GM21360 (cell line): Measurements from ENCODE around the gene TBX6.

Experiments
- ATAC-seq: cut with Tn5 transposase; IDR thresholded peaks from one replicate; pipeline ENCODE4 v1.9.1; 2021; ENCODE audit warnings: mild to moderate bottlenecking, moderate library complexity; ENCODE audit not compliant: unreplicated experiment

The TBX6 gene

DNA sequence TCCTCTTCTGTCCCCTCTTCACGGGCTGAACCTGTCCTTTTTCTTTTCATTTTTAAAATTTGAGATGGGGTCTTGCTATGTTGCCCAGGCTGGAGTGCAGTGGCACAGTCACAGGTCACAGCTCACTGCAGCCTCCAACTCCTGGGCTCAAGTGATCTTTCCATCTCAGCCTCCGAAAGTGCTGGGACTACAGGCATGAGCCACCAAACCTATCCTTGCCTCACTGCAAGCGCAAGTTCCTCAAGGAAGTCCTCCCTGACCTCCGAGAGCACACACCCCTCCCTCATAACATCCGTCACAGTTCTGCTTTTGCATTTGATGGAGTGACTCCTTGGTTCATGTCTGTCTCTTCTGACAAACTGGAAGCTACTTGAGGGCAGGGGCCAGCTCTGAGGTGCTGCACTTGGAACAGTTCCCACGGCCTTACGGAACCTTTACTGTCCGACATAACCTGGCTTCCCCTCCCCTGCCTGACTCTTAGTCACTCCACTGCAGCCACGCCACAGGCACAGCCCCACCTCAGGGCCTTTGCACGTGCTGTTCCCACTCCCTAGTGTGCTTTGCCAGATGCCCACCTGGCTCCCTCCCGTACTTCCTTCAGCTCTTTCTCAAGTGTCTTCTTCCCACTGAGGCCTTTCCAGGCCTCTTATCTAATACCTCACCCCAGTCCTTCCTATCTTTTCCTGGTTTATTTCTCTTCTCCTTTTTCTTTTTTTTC lies 4.4 kb downstream of the TBX6 start:
- no peak for ATAC-seq

DNA sequence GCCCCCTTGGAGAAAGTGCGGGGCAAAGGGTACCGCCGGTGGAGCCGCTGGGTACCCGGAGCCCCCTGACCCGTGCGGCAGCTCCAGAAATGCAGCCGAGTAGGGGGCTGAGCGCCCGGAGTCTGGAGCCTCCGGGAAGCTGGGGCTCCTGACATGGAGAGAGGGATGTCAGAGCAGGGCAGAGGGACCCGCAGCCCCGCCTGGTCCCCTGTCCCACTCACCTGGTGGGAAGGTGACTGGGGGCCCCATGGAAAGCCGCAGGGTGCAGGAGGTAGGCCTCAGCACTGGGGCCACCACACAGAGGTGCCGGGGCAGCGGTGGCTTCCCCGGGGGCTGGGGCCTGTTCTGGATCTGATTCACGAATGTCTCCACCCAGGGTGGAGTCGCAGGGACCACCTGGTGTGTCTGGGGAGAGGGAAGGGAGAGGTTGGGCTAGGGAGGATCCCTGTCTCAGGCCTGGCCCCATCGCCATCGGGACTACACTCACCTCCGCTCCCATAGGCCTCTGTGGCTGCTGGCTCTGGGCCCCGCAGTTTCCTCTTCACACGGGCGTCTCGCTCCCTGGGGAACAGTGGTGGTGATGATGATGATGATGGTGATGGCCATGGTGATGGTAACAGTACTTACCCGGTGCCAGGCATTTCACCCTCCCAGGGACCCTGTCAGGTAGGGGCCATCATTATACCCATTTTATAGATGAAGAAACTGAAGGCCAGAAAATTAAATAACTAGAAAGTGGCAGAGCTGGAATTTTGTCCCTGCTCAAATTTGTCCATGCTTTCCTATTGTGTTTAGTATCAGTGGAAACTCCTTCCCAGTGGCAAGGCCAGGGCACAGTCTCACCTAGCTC lies 5.2 kb downstream of the TBX6 start:
- ATAC-seq, result no peak

DNA sequence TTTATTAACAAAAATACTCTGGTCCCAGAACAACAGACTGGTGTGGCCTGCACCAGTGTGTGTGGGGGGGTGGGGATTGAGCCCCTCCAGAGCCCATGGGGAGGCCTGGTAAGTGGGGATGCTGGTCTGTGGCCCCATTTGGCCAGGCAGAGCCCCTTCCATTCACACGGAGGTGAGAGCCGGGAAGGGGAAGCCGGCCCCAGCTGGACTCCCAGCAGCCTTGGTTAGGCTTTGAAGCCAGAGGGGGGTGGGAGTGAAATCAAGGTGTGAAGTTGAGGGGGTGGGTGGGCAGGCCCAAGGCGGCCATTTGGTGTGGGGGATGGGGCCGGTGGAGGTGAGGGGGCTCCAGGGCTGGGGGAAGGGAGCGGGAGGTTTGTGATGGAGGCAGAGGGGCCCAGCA lies 5.9 kb downstream of the TBX6 start:
- ATAC-seq, result no peak

DNA sequence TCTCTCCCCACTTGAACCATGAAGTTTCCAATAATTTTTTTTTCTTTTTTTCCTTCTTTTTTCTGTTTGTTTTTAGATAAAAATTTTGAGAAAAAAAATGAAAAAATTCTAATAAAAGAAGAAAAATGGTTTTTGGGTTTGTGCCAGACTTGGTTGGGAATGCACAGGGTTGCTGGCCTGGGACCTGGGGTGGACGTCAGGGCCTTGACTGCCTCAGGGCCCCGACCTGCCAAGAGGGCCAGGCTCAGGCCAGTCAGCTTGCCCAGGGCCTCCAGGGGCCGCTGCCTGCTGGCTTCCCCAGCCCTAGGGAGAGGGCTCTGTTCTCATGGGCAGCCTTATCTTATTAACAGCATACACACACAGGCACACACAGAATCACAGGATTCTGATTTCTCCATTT lies 6.5 kb downstream of the TBX6 start:
- no peak for ATAC-seq

DNA sequence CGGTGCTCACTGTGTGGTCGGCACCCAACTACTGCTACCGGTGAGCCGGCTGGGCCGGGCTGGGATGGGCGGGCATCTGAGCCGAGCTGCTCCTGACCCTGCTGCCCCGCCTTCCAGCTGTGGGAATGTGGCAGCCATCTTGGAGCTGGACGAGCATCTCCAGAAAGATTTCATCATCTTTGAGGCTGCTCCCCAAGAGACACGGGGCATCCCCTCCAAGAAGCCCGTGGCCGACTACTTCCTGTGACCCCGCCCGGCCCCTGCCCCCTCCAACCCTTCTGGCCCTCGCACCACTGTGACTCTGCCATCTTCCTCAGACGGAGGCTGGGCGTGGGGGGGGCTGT lies 6.9 kb downstream of the TBX6 start:
- ATAC-seq, result no peak

DNA sequence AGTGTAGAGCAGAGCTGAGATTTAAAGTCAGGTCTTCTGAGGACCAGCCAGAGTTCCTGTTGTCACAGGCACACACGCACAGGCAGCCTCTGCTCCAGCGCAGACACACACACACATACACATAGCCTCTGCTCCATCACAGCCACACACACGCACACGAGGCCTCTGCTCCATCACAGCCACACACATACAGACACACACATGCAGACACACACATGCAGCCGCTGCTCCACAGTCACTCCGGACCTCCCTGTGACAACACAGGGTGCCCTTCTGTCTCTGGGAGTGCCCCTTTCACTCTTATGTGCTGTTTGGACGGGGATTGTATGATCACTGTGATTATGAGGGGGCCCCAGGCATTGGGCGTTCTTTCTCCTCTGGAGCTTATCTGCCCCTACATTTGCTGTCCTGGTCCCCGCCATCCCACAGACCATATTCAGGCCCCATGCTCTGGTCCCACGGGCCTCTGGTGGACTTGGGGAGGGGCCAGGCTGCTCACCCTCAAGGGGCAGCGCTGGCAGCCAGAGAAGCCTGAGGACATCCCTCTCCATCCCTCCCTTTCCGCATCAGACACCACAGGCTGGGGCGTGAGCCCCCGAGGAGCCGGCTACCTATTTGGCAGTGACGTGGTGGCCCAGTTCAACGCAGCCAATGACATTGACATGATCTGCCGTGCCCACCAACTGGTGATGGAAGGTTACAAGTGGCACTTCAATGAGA lies 7.5 kb downstream of the TBX6 start:
- ATAC-seq, result no peak

DNA sequence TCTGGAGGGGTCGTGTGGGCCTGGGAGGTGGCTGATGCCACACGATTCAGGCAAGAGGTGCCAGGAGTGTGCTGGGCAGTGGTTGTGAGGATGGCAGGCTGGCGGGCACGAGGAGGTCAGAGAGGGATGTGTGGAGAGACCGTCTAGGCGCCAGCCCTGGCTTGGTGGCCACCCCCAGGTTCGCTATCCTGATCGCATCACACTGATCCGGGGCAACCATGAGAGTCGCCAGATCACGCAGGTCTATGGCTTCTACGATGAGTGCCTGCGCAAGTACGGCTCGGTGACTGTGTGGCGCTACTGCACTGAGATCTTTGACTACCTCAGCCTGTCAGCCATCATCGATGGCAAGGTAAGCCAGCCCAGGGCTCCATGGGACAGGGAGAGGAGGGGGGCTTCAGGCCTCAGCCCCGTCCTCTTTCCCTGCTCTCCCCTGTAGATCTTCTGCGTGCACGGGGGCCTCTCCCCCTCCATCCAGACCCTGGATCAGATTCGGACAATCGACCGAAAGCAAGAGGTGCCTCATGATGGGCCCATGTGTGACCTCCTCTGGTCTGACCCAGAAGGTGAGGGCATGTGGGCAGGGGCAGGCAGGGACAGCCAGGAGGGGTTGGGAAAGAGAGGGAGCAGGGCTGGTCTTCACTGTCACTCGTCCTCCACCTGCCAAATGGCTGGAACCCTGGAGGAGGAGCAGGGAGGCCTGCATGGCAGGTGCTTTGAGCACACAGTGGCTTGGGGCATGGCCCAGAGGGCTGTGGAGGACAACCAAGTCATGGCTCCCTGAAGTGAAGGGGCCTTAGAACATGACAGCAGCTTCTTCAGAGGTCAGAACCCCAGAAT lies 8.3 kb downstream of the TBX6 start:
- no peak for ATAC-seq

DNA sequence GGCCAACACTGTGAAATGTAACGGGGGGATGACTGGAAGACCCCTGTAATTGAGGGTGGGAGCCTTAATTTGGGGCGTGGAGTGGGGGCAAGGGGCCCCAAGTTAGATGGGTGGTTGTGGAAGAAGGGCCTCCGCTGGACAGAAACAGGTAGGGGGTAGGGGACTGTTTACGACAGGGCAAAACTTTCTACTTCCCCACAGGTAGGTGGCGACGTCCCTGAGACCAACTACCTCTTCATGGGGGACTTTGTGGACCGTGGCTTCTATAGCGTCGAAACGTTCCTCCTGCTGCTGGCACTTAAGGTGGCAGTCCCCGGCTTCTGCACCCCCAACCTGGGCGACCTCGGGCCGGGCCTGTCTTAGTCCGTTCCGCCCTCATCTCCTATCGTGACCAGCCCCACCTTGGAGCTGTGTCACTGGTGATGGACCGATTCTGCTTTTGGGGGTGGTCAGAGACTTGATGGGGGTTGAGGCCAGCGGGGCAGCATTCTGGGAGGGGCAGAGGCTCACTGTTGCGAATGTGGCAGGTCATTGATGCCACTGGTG lies 9.1 kb downstream of the TBX6 start:
- no peak for ATAC-seq

DNA sequence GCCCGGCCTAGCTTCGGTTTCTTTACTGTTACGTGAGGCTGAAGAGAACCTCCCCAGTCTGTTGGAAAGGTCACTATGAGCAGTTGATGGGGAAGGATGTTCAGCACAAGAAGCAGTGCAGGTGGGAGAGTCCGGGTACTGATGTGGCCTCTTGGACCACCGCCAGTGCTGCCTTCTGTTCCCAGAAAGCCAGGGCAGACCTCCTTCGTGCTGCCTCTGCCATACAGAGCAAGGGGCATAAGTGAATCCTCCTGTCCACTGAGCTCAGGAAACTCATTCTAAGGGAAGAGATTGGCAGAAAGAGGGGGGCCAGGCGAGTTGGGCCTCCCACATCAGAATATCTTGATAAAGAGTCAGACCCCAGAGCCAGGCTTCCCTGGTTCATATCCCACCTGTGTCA lies 12.2 kb downstream of the TBX6 start:
- no peak for ATAC-seq

DNA sequence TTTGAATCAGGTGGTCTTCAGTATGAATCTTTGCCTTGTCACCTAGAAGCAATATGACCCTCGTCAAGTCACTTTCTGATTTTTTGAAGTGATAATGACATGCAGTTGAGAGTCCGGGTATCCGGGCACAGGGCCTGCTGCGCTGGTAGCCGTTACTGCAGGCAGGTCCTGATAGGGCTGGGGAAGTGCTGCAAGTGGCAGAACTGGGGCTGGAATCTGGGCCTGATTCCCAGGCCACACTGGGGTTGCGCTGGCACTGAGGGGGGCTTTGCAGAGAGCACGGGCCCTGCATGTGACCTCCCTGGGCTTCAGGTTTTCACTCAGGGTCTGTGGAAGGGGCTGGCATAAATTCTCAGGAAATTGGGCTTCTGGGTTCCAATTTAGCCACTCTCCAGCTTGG lies 13.0 kb downstream of the TBX6 start:
- ATAC-seq, result no peak

DNA sequence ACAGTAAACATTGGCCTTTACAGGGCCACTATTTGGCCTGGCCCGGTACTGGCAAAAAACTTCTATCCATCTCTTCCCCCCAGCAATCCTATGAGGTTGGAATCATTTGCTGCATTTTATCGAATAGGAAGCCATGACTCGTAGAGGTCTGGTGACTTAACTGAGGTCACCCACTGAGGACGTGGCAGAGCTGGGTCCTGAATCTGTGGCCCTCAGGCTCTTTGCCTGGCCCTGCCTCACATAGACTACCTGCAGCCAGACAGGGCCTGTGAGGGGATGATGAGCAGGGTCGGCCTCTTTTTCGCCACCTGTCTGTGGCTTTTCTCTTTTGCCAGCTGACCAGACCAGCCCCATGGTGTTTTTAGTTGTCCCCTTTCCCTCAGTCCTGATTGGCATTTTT lies 14.1 kb downstream of the TBX6 start:
- no peak for ATAC-seq

DNA sequence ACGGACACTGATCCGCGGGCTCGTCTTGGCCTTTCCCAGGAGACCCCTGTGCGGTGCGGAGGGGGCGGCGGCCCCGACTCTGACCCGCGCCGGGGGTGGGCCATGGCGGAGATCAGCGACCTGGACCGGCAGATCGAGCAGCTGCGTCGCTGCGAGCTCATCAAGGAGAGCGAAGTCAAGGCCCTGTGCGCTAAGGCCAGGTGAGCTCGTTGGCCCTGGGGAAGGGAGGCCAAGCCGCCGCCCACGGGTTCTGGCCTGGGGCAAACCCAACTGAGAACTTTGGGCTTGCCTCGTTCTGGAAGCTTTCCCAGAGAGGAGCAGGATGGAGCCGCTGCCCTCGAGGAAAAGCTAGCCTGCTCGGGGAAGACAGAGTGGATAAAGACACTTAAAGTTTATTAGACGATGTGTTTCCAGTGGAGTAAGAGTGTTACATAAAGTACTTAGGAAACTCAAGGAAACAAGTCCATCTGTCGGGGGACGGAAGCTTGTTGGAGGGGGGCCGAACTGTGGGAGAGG lies 15.4 kb downstream of the TBX6 start:
- ATAC-seq, result no peak

DNA sequence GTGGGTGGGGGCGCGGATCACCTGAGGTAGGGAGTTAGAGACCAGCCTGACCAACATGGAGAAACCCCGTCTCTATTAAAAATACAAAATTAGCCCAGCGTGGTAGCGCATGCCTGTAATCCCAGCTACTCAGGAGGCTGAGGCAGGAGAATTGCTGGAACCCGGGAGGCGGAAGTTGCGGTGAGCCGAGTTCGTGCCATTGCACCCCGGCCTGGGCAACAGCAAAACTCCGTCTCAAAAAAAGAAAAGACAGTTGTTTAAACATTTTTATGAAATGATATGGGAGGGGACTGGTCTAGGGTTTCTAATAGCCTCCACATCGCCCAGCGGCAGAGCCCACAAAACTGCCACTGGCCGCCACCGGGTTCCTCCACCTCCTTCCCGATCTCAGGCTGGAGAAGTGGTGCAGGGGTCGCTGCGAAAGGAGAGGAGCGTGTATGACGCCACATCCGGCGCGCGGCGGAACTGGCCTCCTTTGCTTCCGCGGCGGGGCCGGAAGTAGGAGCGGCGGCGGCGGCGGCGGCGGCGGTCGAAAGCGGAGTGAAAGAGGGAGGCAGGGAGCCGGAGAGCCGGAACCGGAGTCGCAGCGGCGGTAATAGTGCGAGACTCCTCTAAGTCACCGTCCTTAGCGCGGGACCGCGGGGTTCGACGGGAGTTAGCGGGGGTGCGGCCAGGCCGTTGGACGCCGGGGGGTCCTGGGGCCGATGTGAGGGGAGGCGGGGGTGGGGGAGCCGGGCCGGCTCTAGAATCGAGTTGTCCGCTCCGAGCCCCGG lies 16.0 kb downstream of the TBX6 start, which contains the start of gene PPP4C:
Gene PPP4C (plus strand): TSS at position 492 of the 773 bp plus-strand sequence. CDS start 384 bp downstream, outside the sequence.
- no peak for ATAC-seq

DNA sequence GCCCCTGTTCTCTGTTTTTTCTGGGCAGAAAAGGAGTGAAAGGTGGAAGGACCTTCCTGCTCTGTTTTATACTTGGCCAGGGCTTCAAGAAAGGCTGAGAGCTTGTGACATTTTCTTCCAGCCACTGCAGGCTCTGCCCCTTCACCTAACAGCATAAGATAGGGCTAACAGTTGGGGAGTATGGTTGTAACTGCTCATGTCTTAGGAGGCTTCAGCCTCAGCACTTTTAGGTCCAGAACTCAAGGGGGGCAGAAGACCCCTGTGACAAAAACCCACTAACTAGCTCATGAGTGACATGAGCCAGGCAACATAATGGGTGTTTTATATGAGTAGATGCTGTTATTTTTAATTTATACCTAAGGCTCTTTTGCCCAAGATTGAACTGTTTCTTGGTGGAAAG lies 21.2 kb downstream of the TBX6 start:
- ATAC-seq, result no peak

DNA sequence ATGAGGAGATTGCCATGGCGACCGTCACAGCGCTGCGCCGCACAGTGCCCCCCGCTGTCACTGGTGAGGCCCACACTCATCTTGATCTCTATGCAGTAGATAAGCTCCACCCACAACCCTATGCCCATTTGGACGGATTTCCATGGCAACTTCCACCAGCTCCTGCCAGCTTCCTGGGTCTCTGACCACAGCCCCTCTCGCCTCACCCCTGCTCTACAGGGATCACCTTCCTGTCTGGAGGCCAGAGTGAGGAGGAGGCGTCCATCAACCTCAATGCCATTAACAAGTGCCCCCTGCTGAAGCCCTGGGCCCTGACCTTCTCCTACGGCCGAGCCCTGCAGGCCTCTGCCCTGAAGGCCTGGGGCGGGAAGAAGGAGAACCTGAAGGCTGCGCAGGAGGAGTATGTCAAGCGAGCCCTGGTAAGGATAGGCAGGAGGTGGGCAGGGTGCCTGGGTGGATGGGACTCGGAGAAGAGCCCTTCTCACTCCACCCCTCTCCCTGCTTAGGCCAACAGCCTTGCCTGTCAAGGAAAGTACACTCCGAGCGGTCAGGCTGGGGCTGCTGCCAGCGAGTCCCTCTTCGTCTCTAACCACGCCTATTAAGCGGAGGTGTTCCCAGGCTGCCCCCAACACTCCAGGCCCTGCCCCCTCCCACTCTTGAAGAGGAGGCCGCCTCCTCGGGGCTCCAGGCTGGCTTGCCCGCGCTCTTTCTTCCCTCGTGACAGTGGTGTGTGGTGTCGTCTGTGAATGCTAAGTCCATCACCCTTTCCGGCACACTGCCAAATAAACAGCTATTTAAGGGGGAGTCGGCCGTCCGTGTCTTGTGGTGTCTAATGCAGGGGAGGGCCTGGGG lies 21.9 kb downstream of the TBX6 start:
- no peak for ATAC-seq

DNA sequence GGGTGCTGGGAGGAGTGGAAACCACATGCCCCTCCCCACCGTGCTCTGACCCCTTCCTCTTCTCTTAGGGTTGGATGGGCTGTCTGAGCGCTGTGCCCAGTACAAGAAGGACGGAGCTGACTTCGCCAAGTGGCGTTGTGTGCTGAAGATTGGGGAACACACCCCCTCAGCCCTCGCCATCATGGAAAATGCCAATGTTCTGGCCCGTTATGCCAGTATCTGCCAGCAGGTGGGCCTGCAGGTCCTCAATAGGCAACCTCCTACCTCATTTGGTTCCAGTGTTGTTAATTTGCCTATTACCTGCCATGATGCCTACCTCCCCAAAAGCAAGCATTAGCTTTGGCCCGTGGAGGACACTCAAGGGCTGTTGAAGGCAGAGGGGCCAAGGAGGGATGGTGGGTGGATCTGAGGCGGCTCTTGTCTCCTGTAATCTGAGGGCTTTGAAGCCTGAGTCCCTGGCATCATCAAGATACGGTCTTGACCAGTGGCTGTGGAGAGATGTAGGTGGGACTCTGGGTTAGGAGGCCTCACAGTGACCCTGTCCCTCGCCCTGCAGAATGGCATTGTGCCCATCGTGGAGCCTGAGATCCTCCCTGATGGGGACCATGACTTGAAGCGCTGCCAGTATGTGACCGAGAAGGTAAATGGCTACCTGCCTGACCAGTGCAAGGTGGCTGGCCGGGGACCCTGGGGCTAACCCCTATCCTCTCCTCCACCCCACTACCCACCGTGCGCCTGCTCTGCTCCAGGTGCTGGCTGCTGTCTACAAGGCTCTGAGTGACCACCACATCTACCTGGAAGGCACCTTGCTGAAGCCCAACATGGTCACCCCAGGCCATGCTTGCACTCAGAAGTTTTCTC lies 22.7 kb downstream of the TBX6 start:
- no peak for ATAC-seq

DNA sequence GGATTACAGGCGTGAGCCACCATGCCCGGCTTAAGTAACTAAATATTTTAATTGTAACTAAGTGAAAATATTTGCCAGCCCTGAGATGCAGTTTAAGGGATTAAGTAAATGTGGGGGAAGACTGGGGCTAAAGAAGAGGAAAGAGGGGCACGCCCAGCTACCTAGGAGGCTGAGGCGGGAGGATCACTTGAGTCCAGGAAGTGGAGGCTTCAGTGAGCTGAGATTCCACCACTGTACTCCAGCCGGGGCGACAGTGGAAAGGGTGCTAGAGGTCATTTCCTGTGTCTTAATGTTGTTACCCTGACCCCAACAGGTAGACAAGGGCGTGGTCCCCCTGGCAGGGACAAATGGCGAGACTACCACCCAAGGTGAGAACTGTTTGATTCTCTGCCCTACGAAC lies 23.4 kb downstream of the TBX6 start:
- ATAC-seq, result no peak

DNA sequence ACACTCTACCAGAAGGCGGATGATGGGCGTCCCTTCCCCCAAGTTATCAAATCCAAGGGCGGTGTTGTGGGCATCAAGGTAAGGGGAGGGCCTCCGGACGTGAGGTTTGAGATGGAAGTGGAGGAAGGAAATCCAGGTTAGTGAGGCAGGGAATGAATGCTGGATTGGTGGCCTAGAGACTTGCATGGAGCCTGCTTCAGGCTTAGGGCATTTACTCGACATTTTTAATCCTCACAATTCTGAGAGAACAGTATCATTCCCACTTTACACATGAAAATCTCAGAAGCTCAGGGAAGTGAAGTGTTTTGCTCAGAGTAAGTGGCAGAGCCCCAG lies 24.2 kb downstream of the TBX6 start:
- ATAC-seq, result no peak
